Left lung (tissue), 10 donors: ENCODE data around the gene MLST8. TPM values are rescaled to one million over a fixed set of nuclear protein-coding genes. Genes with fewer than 3 reads are reported as not detected.

ENCODE experiments used
- ATAC-seq: fragments of 200-7000 bp; cut with Tn5 transposase; one replicate; pipeline ENCODE4 v1.9.1; 2020; ENCODE audit warnings: moderate library complexity
- DNase-seq, 4 donors: peaks; one replicate each; pipeline ENCODE4 v3.0.0-alpha.2; 2013 to 2020
- H3K27ac ChIP-seq, 2 donors: fragments of 200-600 bp; sonication (generic) in 1 of 2; one replicate each; pipeline versions ENCODE4 v1.5.0 to v1.8.0; 2020 to 2021
- H3K27me3 ChIP-seq, 2 donors: fragments of 200-600 bp; sonication (generic) in 1 of 2; one replicate each; pipeline versions ENCODE4 v1.5.0 to v1.8.0; 2020 to 2021
- H3K36me3 ChIP-seq, 2 donors: fragments of 200-600 bp; sonication (generic) in 1 of 2; one replicate each; pipeline versions ENCODE4 v1.5.0 to v1.8.0; 2020 to 2021
- H3K4me1 ChIP-seq, 2 donors: fragments of 200-600 bp; one replicate each; pipeline ENCODE4 v1.8.0; 2021
- H3K4me3 ChIP-seq, 2 donors: fragments of 200-600 bp; sonication (generic) in 1 of 2; one replicate each; pipeline versions ENCODE4 v1.5.0 to v1.8.0; 2020 to 2021; ENCODE audit warnings: mild to moderate bottlenecking in 1 of 2
- H3K9me3 ChIP-seq, 2 donors: fragments of 200-600 bp; sonication (generic) in 1 of 2; one replicate each; pipeline versions ENCODE4 v1.5.0 to v1.8.0; 2020 to 2021
- intact Hi-C, 2 donors: fragments of 100-400 bp; cut with DNase I; formaldehyde crosslinking; loops; one replicate each; pipeline versions ENCODE4 v1.11.2 to v1.14.2; 2022
- polyA plus RNA-seq, 6 donors: library from polyadenylated mRNA; unstranded; fragments of 120-200 nt; gene quantifications; one replicate each; pipeline ENCODE4 v1.2.1, GENCODE V29; 2013; ENCODE audit not compliant: insufficient read length in 6 of 6
- total RNA-seq, 2 donors: library from RNA; stranded (reverse); fragmentation: NEBNext Ultra II Directional; extraction: Animal tissue kit (Norgen Biotek cat#: 25700); gene quantifications; one replicate each; pipeline ENCODE4 v1.2.1, GENCODE V29; 2021
- TF ChIP-seq, protein P1 (sequence below), 2 donors: fragments of 200-600 bp; sonication (generic) in 1 of 2; IDR thresholded peaks; one replicate each; pipeline versions ENCODE4 v1.5.0 to v1.8.0; 2021; ENCODE audit warnings: antibody characterized with exemption in 2 of 2
- donor health status: DM: no; HTN: yes; CAD: no.
- donor health status: DM: no; HTN: no; CAD: no.

Gene MLST8
- total and polyA plus RNA-seq, 8 donors, result 29.8 to 40.3 (median 37.0) TPM

GRCh38 chr16:2157480-2158261 is 47.6 kb upstream of the MLST8 start:
- intact Hi-C loops, result no loop called here
- no peaks in the 10 kb centered on the region for H3K9me3 ChIP-seq
- ATAC-seq (no peak), DNase-seq (peak in 1 of 4 donors; percentile 72)
- peaks cover 47 to 72% of the 10 kb centered on the region in 2 donors for H3K4me1 ChIP-seq
- no peaks in the 10 kb centered on the region for H3K27me3 ChIP-seq
- peaks cover 0 to 15% of the 10 kb centered on the region in 2 donors for H3K36me3 ChIP-seq
- TF ChIP-seq, protein P1, sequence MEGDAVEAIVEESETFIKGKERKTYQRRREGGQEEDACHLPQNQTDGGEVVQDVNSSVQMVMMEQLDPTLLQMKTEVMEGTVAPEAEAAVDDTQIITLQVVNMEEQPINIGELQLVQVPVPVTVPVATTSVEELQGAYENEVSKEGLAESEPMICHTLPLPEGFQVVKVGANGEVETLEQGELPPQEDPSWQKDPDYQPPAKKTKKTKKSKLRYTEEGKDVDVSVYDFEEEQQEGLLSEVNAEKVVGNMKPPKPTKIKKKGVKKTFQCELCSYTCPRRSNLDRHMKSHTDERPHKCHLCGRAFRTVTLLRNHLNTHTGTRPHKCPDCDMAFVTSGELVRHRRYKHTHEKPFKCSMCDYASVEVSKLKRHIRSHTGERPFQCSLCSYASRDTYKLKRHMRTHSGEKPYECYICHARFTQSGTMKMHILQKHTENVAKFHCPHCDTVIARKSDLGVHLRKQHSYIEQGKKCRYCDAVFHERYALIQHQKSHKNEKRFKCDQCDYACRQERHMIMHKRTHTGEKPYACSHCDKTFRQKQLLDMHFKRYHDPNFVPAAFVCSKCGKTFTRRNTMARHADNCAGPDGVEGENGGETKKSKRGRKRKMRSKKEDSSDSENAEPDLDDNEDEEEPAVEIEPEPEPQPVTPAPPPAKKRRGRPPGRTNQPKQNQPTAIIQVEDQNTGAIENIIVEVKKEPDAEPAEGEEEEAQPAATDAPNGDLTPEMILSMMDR (IDR thresholded peaks at IDR 0.05), result no peak
- H3K4me3 ChIP-seq, result peak overlapping the region in 1 of 2 donors; percentile 81
- no peak overlapping the region for H3K27ac ChIP-seq

GRCh38 chr16:2158262-2158638 is 47.0 kb upstream of the MLST8 start:
- no peak overlapping the region for H3K4me3 ChIP-seq
- peaks cover 0 to 15% of the 10 kb centered on the region in 2 donors for H3K36me3 ChIP-seq
- ATAC-seq (no peak), DNase-seq (peak in 1 of 4 donors; percentile 78)
- H3K27ac ChIP-seq, result peak overlapping the region in 1 of 2 donors; percentile 65
- intact Hi-C loops, result no loop called here
- H3K27me3 ChIP-seq, result no peaks in the 10 kb centered on the region
- no peaks in the 10 kb centered on the region for H3K9me3 ChIP-seq
- TF ChIP-seq, protein P1 (IDR thresholded peaks at IDR 0.05), result no peak
- peaks cover 41 to 66% of the 10 kb centered on the region in 2 donors for H3K4me1 ChIP-seq

DNA sequence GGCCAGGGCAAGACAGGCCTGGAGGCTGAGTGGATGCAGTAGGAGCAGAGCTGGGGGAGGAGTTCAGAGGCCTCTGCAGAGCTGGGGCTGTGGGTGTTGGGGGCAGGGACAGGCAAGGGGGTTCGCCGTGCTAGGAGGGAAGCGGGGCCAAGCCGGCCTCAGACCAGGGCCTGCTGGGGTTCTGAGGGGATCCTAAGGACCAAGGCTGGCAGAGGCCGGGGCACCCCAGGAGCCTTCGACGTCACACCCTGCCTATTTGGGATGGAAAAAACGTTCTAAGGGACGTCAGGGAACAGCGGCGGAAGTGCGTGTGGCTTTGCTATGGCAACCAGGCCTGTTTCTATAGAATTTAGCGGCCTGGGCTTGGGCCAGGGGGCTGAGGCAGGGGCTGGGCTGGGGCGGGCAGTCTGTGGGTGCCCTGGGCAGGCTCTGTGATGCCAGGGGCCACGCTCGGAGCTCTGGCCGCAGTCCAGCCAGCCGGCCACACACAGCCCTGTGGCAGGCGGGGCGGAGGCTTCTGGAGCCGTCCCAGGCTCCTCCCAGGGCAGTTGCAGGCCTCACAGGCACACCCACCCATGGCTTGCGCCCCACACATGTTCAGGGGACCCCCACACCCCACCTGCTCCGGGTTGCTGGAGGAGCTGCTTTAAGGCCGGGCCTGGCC is 45.9 kb upstream of the MLST8 start:
- Histone ChIP-seq H3K9me3 (no peaks in the 10 kb centered on the region), H3K27me3 (no peaks in the 10 kb centered on the region), H3K4me3 (no peak overlapping the region), H3K27ac (peak overlapping the region; percentile 45 to 65), H3K36me3 (peaks cover 0 to 18% of the 10 kb centered on the region in 2 donors), H3K4me1 (peaks cover 31 to 56% of the 10 kb centered on the region in 2 donors)
- ATAC-seq, result no peak
- intact Hi-C loops, result no loop called here
- TF ChIP-seq, protein P1 (IDR thresholded peaks at IDR 0.05), result no peak
- DNase-seq, result peak in 1 of 4 donors; percentile 83

GRCh38 chr16:2160915-2161551 is 44.2 kb upstream of the MLST8 start:
- ATAC-seq (no peak), DNase-seq (peak in 1 of 4 donors; percentile 76)
- H3K9me3 ChIP-seq, result no peaks in the 10 kb centered on the region
- intact Hi-C loops, result no loop called here
- H3K27me3 ChIP-seq, result no peaks in the 10 kb centered on the region
- peak overlapping the region in 1 of 2 donors; percentile 19 for H3K27ac ChIP-seq
- TF ChIP-seq, protein P1 (IDR thresholded peaks at IDR 0.05), result no peak
- no peak overlapping the region for H3K4me3 ChIP-seq
- H3K4me1 ChIP-seq, result peaks cover 30 to 50% of the 10 kb centered on the region in 2 donors
- peaks cover 0 to 22% of the 10 kb centered on the region in 2 donors for H3K36me3 ChIP-seq

DNA sequence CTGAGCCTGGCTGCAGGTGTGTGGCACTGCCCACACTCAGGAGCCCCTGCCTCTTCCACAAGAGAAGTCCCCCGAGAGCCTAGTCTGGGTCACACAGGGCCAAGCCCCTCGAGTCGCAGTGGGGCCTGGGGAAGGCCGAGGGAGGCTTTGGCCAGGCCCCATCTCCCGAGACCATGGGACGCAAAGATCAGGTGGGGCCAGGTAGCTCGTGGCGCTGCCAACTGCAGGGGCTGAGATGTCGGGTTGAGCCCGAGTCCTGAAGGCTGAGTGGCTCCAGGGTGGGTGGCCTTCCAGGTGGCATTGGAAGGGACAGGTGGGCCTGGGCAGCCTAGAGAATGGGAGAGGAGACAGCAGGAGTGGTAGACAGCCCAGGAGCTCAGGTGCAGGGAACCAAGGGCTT is 43.3 kb upstream of the MLST8 start:
- H3K36me3 ChIP-seq, result peaks cover 0 to 31% of the 10 kb centered on the region in 2 donors
- intact Hi-C loops, result no loop called here
- DNase-seq (no peak), ATAC-seq (no peak)
- H3K9me3 ChIP-seq, result no peaks in the 10 kb centered on the region
- H3K4me1 ChIP-seq, result peaks cover 27 to 41% of the 10 kb centered on the region in 2 donors
- H3K27me3 ChIP-seq, result no peaks in the 10 kb centered on the region
- TF ChIP-seq, protein P1 (IDR thresholded peaks at IDR 0.05), result no peak
- H3K27ac ChIP-seq, result no peak overlapping the region
- H3K4me3 ChIP-seq, result no peak overlapping the region
